Measurements from ENCODE around the gene BNC2.
"Not testable (repeated sequence)": the region's sequence is repeated elsewhere in the genome, so short reads cannot be mapped to it uniquely, and the experiment has no call there.

BNC2 gene

GRCh38 chr9:16539626-16540025, 330.8 kb downstream of the BNC2 start:
- DNase-seq, result not testable (repeated sequence)

GRCh38 chr9:16535555-16535954, 334.9 kb downstream of the BNC2 start:
- no peak for DNase-seq

GRCh38 chr9:16532681-16533450, 337.6 kb downstream of the BNC2 start:
- DNase-seq, result peak; percentile 68

GRCh38 chr9:16532272-16532671, 338.2 kb downstream of the BNC2 start:
- no peak for DNase-seq

- DNase-seq, result no peak
These were observed 339.5 kb downstream of the BNC2 start for GRCh38 chr9:16530669-16531642.

- DNase-seq, result no peak
These were observed 342.9 kb downstream of the BNC2 start for GRCh38 chr9:16527573-16527972.

GRCh38 chr9:16526380-16526779, 344.1 kb downstream of the BNC2 start:
- DNase-seq, result no peak

- DNase-seq, result no peak
These were observed 345.6 kb downstream of the BNC2 start for GRCh38 chr9:16524823-16525222.

- DNase-seq, result no peak
These were observed 346.4 kb downstream of the BNC2 start for GRCh38 chr9:16524078-16524477.

- peak; percentile 95 for DNase-seq
These were observed 348.5 kb downstream of the BNC2 start for GRCh38 chr9:16521868-16522411.

- no peak for DNase-seq
These were observed 351.5 kb downstream of the BNC2 start for GRCh38 chr9:16519001-16519400.

- DNase-seq, result peak; percentile 46
These were observed 353.6 kb downstream of the BNC2 start for GRCh38 chr9:16516891-16517290.

- DNase-seq, result peak; percentile 84
These were observed 354.6 kb downstream of the BNC2 start for GRCh38 chr9:16515879-16516301.

GRCh38 chr9:16515207-16515606, 355.3 kb downstream of the BNC2 start:
- peak; percentile 40 for DNase-seq

- DNase-seq, result no peak
These were observed 356.3 kb downstream of the BNC2 start for GRCh38 chr9:16514131-16514530.

GRCh38 chr9:16512281-16512680, 358.2 kb downstream of the BNC2 start:
- DNase-seq, result no peak

GRCh38 chr9:16510482-16510881, 360.0 kb downstream of the BNC2 start:
- no peak for DNase-seq

- peak; percentile 43 for DNase-seq
These were observed 360.5 kb downstream of the BNC2 start for GRCh38 chr9:16509997-16510396.

GRCh38 chr9:16505199-16505598, 365.3 kb downstream of the BNC2 start:
- DNase-seq, result peak; percentile 62

GRCh38 chr9:16501726-16502125, 368.7 kb downstream of the BNC2 start:
- no peak for DNase-seq

- peak; percentile 61 for DNase-seq
These were observed 369.3 kb downstream of the BNC2 start for GRCh38 chr9:16501141-16501540.

GRCh38 chr9:16500386-16500785, 370.1 kb downstream of the BNC2 start:
- DNase-seq, result no peak

GRCh38 chr9:16499892-16500291, 370.6 kb downstream of the BNC2 start:
- no peak for DNase-seq
